Esophagus (tissue), 2 donors: ENCODE results near the gene SLC6A17. TPM values are rescaled to one million over a fixed set of nuclear protein-coding genes. Genes with fewer than 3 reads are reported as not detected.

Experiments
- H3K27ac ChIP-seq, 2 donors: one replicate each; pipeline ENCODE4 v1.5.1; 2013; ENCODE audit warnings: low read depth in 2 of 2, mild to moderate bottlenecking in 2 of 2, inconsistent platforms in 1 of 2, low read length in 1 of 2, moderate library complexity in 1 of 2
- H3K27me3 ChIP-seq, 2 donors: one replicate each; pipeline ENCODE4 v1.6.1; 2013; ENCODE audit warnings: low read length in 2 of 2, control low read depth in 1 of 2, mild to moderate bottlenecking in 1 of 2; ENCODE audit not compliant: insufficient read depth in 2 of 2, control insufficient read depth in 1 of 2
- H3K36me3 ChIP-seq, 2 donors: one replicate each; pipeline ENCODE4 v1.6.1; 2013; ENCODE audit warnings: low read length in 1 of 2; ENCODE audit not compliant: control insufficient read depth in 2 of 2, insufficient read depth in 2 of 2
- H3K4me1 ChIP-seq, 2 donors: one replicate each; pipeline ENCODE4 v1.6.1; 2013; ENCODE audit warnings: low read length in 1 of 2; ENCODE audit not compliant: control insufficient read depth in 2 of 2, insufficient read depth in 2 of 2
- H3K4me3 ChIP-seq, 2 donors: one replicate each; pipeline ENCODE4 v1.5.1; 2013; ENCODE audit warnings: low read length in 2 of 2, mild to moderate bottlenecking in 2 of 2, low read depth in 1 of 2, moderate library complexity in 1 of 2
- H3K9me3 ChIP-seq, 2 donors: one replicate each; pipeline ENCODE4 v1.6.1; 2013; ENCODE audit warnings: mild to moderate bottlenecking in 2 of 2, low read depth in 1 of 2, low read length in 1 of 2, moderate library complexity in 1 of 2; ENCODE audit not compliant: control insufficient read depth in 2 of 2, insufficient read depth in 1 of 2
- WGBS, 2 donors: extraction: QIAGEN DNeasy Blood & Tissue Kit; methylation state at CpG; one replicate each; pipeline ENCODE4 v1.1.7; 2013; 5-methylcytosine and 5-hydroxymethylcytosine counted together
- polyA plus RNA-seq, 2 donors: library from polyadenylated mRNA; stranded (reverse); fragments of 200-250 nt; gene quantifications; one replicate each; pipeline ENCODE4 v1.2.3, GENCODE V29; 2013
- donor health status: healthy with polysubstance abuse.
- donor health status: Bipolar disorder and iron deficiency.

The SLC6A17 gene
- polyA plus RNA-seq, 2 donors: 0.08 to 0.19 TPM

DNA sequence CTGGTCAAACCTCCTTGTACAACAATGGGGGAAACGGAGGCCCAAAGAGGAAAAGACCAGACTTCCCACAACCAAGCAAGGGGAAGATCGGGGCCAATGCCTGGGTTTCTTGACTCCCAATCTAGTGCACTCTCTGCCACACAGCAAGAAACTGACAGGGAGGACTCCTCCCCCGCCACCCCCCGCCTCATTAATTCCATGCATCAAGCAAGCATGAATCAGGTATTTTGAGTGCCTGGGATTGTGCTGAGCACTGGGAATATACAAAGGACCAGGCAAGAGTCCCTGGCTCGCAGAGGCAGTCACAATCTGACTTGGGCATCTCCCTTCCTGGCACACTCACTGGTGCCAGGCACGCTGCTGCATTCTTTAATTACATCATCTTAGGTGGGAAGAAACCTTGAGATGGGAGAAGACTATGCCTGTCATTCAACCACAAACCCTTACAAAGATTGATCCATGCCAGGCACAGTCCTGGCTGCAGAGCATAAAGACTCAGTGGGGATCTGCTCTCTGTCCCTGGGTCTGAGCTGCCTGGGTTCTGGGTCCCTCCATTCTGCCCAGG, 55.4 kb downstream of the SLC6A17 start:
- Histone ChIP-seq H3K36me3 (no peaks in the 10 kb centered on the region), H3K4me3 (no peak overlapping the region), H3K4me1 (peaks cover 6% of the 10 kb centered on the region in 2 donors), H3K27ac (no peak overlapping the region), H3K27me3 (no peaks in the 10 kb centered on the region), H3K9me3 (no peaks in the 10 kb centered on the region)
- WGBS, 2 donors: 85 to 86% methylated on average over 6 of the region's 6 CpGs

DNA sequence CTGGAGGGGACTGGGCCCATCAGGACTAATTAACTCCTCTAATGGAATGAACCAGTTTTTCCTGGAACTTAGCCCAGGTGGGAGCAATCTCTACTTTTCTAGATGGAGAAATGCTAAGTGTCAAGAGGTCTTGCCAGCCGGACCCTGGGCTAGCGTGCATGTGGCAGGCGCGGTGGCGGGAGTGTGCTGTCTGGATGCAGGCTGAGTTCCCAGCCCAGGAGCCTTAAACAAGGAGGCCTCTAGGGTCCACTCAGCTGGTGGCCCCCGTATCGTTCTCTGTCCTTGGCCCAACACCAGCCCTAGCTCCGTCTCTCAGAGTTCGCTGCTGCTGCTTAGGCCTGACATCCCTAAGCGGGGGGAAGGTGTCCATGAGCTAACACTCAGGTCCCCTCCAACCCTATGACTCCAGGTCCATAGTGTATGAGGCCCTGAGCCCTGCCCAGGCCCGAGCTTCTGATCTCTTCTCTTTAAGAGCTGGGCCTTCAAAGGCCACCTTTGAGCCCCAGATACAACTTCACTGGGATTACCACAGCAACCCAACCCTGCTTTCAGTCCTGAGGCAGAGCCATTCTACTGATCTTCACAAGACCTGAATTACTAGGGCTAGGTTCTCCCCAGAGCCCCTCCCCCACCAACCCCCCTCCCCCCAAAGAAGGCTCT, 56.1 kb downstream of the SLC6A17 start:
- no peak overlapping the region for H3K4me3 ChIP-seq
- peaks cover 6 to 8% of the 10 kb centered on the region in 2 donors for H3K4me1 ChIP-seq
- H3K36me3 ChIP-seq: no peaks in the 10 kb centered on the region
- no peak overlapping the region for H3K27ac ChIP-seq
- 87 to 91% methylated on average over 11 of the region's 11 CpGs for WGBS, 2 donors
- H3K27me3 ChIP-seq: no peaks in the 10 kb centered on the region
- no peaks in the 10 kb centered on the region for H3K9me3 ChIP-seq

DNA sequence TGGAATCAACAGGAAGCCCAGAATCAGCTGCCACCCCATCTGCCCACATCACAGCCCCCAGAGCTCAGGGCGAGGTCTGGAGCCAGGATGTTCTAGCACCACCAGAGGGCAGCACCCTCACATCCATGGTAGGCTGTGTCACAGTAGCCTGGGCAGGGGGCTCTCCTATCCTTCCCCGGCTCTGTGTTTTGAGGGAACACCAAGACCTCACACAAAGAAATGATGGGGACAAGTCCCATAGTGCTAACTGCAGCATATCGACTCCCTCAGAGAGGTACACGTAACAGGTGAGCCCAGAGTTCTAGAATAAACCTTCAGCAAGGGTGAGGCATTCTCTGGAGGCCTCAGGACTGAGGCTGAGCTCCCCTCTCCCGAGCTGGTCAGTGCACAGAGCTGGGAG, 57.5 kb downstream of the SLC6A17 start:
- Histone ChIP-seq H3K36me3 (no peaks in the 10 kb centered on the region), H3K4me3 (no peak overlapping the region), H3K9me3 (no peaks in the 10 kb centered on the region), H3K27ac (no peak overlapping the region), H3K27me3 (no peaks in the 10 kb centered on the region), H3K4me1 (peaks cover 5 to 21% of the 10 kb centered on the region in 2 donors)
- 22 to 25% methylated on average over 5 of the region's 5 CpGs for WGBS, 2 donors

DNA sequence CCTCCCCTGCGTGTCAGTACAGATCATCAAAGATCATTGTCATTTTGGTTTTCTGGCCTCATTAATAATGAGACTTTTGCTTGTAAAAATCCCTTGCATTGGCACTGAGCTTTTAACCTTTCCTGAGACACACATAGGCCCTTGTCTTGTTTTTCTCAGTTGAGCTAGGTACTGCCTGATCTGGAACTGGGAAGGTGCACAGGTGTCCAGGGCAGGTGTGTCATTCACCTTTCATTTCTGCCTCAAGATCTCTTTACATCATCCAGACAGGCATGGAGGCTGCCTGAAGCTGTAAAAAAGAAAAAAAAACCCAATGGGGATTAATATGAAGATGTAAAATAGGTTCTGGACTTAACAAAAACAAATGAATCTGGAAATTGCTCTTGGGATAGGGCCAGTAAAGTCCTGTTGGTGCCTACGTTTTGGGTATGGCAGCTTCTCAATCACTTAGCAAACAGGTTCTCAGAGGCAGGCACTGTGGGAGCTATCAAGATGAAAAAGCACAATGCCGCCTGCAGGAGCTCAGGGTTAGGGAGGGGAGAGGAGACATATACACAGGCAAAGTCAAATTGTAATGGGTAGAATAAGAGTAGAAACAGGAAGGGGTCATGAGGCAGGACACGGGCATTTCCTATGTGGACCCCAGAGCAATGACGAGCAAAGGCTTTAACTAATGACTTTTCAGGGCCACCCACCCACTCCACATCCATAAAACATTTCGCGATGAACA, 58.8 kb downstream of the SLC6A17 start:
- H3K27ac ChIP-seq: peak overlapping the region; percentile 84 to 94
- H3K9me3 ChIP-seq: no peaks in the 10 kb centered on the region
- H3K27me3 ChIP-seq: no peaks in the 10 kb centered on the region
- 48 to 57% methylated on average over 7 of the region's 7 CpGs for WGBS, 2 donors
- no peak overlapping the region for H3K4me3 ChIP-seq
- peaks cover 2 to 21% of the 10 kb centered on the region in 2 donors for H3K4me1 ChIP-seq
- no peaks in the 10 kb centered on the region for H3K36me3 ChIP-seq

DNA sequence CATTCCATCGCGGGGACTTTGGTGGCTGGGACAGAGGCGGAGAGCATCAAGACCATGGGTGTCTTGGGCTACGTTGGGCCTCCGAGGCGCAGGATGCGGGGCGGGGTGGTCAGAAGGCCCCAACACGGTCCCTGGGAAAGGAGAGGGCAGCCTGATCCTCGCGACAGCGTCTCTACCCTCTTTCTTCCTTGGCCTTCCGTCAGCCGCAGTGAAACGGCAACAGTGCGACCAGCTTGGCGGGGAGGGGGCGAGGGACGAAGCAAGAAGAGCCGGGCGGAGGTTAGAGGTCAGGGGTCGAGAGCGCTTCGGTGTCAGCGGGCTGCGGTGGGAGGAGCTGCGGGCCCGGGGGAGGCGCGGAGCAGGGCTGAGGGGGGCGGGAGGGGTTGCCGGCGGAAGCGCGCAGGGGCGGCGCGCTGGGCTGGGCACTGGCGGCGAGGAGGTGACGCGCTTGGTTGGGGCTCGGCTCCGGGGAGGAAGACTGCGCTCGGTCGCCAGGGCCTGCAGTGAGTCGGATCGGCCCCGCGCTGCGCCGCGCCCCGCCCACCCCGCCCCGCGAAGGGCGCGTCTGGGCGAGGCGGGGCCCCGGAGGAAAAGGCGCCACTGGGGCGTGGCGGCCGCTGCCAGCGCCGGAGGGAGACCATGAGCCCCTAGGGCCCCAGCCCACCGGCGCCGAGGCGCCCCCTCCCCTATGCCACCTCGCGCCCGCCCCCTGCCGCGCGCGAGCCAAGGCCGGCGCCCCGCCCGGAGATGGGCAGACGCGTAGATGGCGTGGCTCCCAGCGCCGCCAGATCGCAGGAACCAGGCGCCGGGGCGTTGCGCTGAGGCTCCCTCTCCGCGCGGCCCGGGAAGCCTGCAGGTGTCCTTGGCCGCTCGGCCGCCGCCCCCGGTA, 59.7 kb downstream of the SLC6A17 start, which contains the start of gene KCNC4:
TSS of gene KCNC4 (plus strand) at position 600 of the 889 bp plus-strand sequence. CDS start 1,186 bp downstream, outside the sequence.
- no peaks in the 10 kb centered on the region for H3K27me3 ChIP-seq
- WGBS, 2 donors: 2 to 3% methylated on average over 57 to 103 of the region's 103 CpGs
- no peaks in the 10 kb centered on the region for H3K9me3 ChIP-seq
- no peaks in the 10 kb centered on the region for H3K36me3 ChIP-seq
- H3K4me3 ChIP-seq: peak within 1 kb of the TSS; percentile 61 to 62
- peak within 1 kb of the TSS; percentile 84 to 94 for H3K27ac ChIP-seq
- H3K4me1 ChIP-seq: peaks cover 2 to 23% of the 10 kb centered on the region in 2 donors

DNA sequence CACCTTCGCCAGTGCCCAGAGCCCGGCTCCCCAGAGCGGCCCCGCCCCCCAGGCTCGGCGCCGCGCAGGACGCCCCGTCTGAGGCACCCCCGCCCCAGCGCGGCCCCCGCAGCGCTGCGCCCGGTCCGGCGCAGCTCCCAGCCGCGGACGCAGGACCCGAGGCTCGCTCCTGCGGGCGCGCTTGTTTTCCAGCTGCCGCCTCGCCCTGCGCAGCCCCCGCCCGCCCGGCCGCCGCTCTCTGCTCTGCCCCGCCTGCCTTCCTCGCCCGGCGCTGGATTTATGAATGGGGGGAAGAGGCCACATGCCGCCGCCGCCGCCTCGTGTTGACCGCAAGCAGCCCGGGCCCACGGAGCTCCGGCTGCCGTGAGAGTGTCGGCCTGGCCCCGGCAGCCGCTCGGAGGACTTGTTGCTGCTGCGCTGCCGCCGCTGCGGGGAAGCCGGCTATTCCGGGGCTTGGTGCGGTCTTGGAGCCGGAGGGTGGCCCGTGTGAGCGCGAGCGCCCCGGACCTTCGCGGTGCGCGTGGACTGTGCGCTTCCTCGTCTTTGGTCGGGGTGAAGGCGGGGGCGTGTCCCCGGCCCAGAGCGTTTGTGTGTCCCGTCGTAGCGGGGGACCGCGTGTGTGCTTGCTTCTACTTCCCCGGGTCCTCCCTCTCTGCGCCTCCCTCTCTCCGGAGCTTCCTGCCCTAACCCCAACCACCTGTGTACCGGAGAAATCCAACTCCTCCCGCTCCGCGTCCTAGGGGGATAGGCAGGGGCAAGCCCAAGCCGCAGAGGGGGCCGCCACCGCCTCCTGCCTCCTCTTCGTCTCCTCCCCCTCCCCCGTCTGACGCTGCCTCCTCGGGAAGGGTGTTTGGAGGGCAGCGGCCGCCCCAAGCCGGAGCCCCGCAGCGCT, 60.6 kb downstream of the SLC6A17 start:
- Histone ChIP-seq H3K4me1 (peaks cover 2 to 25% of the 10 kb centered on the region in 2 donors), H3K27me3 (no peaks in the 10 kb centered on the region), H3K4me3 (peak overlapping the region; percentile 61 to 62), H3K36me3 (no peaks in the 10 kb centered on the region), H3K9me3 (no peaks in the 10 kb centered on the region), H3K27ac (peak overlapping the region; percentile 84 to 94)
- WGBS, 2 donors: 0 to 1% methylated on average over 75 to 101 of the region's 101 CpGs

DNA sequence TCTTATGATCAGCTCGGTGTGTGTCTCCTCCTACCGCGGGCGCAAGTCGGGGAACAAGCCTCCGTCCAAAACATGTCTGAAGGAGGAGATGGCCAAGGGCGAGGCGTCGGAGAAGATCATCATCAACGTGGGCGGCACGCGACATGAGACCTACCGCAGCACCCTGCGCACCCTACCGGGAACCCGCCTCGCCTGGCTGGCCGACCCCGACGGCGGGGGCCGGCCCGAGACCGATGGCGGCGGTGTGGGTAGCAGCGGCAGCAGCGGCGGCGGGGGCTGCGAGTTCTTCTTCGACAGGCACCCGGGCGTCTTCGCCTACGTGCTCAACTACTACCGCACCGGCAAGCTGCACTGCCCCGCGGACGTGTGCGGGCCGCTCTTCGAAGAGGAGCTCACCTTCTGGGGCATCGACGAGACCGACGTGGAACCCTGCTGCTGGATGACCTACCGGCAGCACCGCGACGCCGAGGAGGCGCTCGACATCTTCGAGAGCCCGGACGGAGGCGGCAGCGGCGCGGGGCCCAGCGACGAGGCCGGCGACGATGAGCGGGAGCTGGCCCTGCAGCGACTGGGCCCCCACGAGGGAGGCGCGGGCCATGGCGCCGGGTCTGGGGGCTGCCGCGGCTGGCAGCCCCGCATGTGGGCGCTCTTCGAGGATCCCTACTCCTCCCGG, 61.3 kb downstream of the SLC6A17 start:
- peak overlapping the region; percentile 84 to 94 for H3K27ac ChIP-seq
- H3K4me1 ChIP-seq: peaks cover 0 to 25% of the 10 kb centered on the region in 2 donors
- no peaks in the 10 kb centered on the region for H3K9me3 ChIP-seq
- H3K4me3 ChIP-seq: peak overlapping the region; percentile 61 to 62
- WGBS, 2 donors: 8 to 15% methylated on average over 69 to 81 of the region's 81 CpGs
- H3K36me3 ChIP-seq: no peaks in the 10 kb centered on the region
- H3K27me3 ChIP-seq: no peaks in the 10 kb centered on the region
